ENCODE measurements around the gene SH3GL2.

Gene SH3GL2

GRCh38 chr9:17578911-17579793 is at the start of gene SH3GL2:
Gene SH3GL2, plus strand, starts transcription at chr9:17579066.
- no peak for DNase-seq (ENCODE audit: low read depth)

DNA sequence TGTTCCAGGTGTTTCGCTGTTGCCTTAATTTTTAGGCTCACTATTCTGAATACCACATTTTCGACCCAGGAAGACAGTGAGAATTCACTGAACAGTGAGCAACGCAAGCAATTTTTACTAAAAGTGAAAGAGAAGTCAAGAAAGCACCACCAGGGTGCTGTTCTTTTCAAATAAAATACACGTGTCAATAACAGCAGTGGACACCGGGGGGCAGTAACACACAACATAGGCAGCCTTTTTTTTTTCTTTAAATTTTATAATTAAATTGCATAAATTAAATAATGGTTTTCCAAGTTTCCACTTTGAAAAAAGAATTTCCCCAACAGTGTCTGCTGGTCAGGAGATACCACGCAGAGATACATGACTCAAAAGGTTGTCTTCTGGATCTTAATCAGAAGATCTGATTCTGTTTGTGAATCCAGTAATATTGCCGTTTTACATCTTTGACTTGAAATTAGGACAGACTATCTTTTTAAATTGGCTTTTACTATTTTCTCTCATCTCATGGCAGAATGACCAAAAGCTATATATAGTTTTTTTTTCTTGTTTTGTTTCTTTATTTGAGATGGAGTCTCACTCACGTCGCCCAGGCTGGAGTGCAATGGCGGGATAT is 47.1 kb upstream of the SH3GL2 start:
- peak overlapping the region; percentile 38 for H3K4me3 ChIP-seq (ENCODE audit: low read length)
- peak; percentile 70 for TF ChIP-seq CTCF (conservative IDR thresholded peaks at IDR 0.05; ENCODE audit: low read depth, low read length)
- DNase-seq (ENCODE audit: low read depth): peak; percentile 20

More at GRCh38 chr9:17578911-17579793, at the start of gene SH3GL2:
- no peak for TF ChIP-seq CTCF (conservative IDR thresholded peaks at IDR 0.05; ENCODE audit: low read depth, low read length)
- peak within 1 kb of the TSS; percentile 50 for H3K4me3 ChIP-seq (ENCODE audit: low read length)

GRCh38 chr9:17532461-17532860 is 46.4 kb upstream of the SH3GL2 start:
- no peak for TF ChIP-seq CTCF (conservative IDR thresholded peaks at IDR 0.05; ENCODE audit: low read depth, low read length)
- H3K4me3 ChIP-seq (ENCODE audit: low read length): no peak overlapping the region
- no peak for DNase-seq (ENCODE audit: low read depth)

- no peak for TF ChIP-seq CTCF (conservative IDR thresholded peaks at IDR 0.05; ENCODE audit: low read depth, low read length)
- DNase-seq (ENCODE audit: low read depth): no peak
- no peak overlapping the region for H3K4me3 ChIP-seq (ENCODE audit: low read length)
These were observed 43.7 kb upstream of the SH3GL2 start for GRCh38 chr9:17535176-17535575.

DNA sequence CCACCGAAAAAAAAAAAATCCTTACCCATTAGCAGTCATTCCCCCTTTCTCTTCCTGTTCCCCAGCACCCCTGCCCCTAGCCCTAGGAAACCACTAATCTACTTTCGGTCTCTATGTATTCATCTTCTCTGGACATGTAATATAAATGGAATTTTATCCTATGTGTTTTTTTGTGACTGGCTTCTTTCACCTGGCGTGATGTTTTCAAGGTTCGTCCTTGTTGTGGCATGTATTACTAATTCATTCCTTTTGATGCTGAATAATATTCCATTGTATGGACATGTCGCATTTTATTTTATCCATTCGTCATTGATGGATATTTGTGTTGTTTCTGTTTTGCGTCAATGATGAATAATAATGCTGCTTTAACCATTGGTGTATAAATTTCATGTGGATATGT is 42.8 kb upstream of the SH3GL2 start:
- no peak for TF ChIP-seq CTCF (conservative IDR thresholded peaks at IDR 0.05; ENCODE audit: low read depth, low read length)
- no peak for DNase-seq (ENCODE audit: low read depth)
- H3K4me3 ChIP-seq (ENCODE audit: low read length): no peak overlapping the region

GRCh38 chr9:17551023-17551422 is 27.8 kb upstream of the SH3GL2 start:
- no peak for DNase-seq (ENCODE audit: low read depth)
- no peak overlapping the region for H3K4me3 ChIP-seq (ENCODE audit: low read length)
- TF ChIP-seq CTCF (conservative IDR thresholded peaks at IDR 0.05; ENCODE audit: low read depth, low read length): no peak

Data from retinal pigment epithelial cell (primary cell).